Neural progenitor cell (in vitro differentiated cells): ENCODE measurements around the gene ATP2A3. TPM values are rescaled to one million over a fixed set of nuclear protein-coding genes. Genes with fewer than 3 reads are reported as not detected.

Experiments used
- DNase-seq: peaks from one replicate; pipeline ENCODE4 v3.0.0-alpha.2; 2016; ENCODE audit warnings: low spot score
- H2AFZ ChIP-seq: fragments of 200-600 bp; sonication (generic); replicated peaks from 2 replicates; pipeline ENCODE4 v1.6.1; 2016; ENCODE audit warnings: antibody characterized with exemption
- H3F3A ChIP-seq: fragments of 200-600 bp; sonication (generic); 2 replicates; pipeline ENCODE4 v1.6.1; 2016; ENCODE audit warnings: antibody characterized with exemption, low read depth
- H3K27ac ChIP-seq: fragments of 200-600 bp; sonication (generic); 2 replicates; pipeline ENCODE4 v1.5.1; 2016; ENCODE audit warnings: mild to moderate bottlenecking
- H3K27me3 ChIP-seq: fragments of 200-600 bp; sonication (generic); 2 replicates; pipeline ENCODE4 v1.6.1; 2016; ENCODE audit warnings: mild to moderate bottlenecking, moderate library complexity
- H3K36me3 ChIP-seq: fragments of 200-600 bp; sonication (generic); 2 replicates; pipeline ENCODE4 v1.5.1; 2016
- H3K4me1 ChIP-seq: fragments of 200-600 bp; sonication (generic); 2 replicates; pipeline ENCODE4 v1.6.1; 2016; ENCODE audit warnings: mixed run types
- H3K4me2 ChIP-seq: fragments of 200-600 bp; sonication (generic); 2 replicates; pipeline ENCODE4 v1.6.1; 2016
- H3K4me3 ChIP-seq: fragments of 200-600 bp; sonication (generic); 2 replicates; pipeline ENCODE4 v1.5.1; 2016
- H3K79me2 ChIP-seq: fragments of 200-600 bp; sonication (generic); 2 replicates; pipeline ENCODE4 v1.6.1; 2016; ENCODE audit warnings: low read depth
- H3K9ac ChIP-seq: fragments of 200-600 bp; sonication (generic); 2 replicates; pipeline ENCODE4 v1.6.1; 2016
- H3K9me3 ChIP-seq: fragments of 200-600 bp; sonication (generic); 2 replicates; pipeline ENCODE4 v1.5.1; 2016; ENCODE audit warnings: low read depth
- H4K20me1 ChIP-seq: fragments of 200-600 bp; sonication (generic); 2 replicates; pipeline ENCODE4 v1.6.1; 2016; ENCODE audit warnings: low read depth
- H3K27ac Mint-ChIP-seq: 3 replicates; pipeline ENCODE4 v1.8.0; 2021; ENCODE audit warnings: mixed read lengths
- H3K27me3 Mint-ChIP-seq: 2 replicates; pipeline ENCODE4 v1.8.0; 2022; ENCODE audit warnings: low read depth, mild to moderate bottlenecking, inconsistent platforms, moderate library complexity, mixed read lengths; ENCODE audit not compliant: insufficient read depth
- H3K36me3 Mint-ChIP-seq: 3 replicates; pipeline ENCODE4 v1.8.0; 2021; ENCODE audit warnings: mixed read lengths
- H3K4me1 Mint-ChIP-seq: 3 replicates; pipeline ENCODE4 v1.8.0; 2021; ENCODE audit warnings: mixed read lengths
- H3K4me3 Mint-ChIP-seq: 3 replicates; pipeline ENCODE4 v1.8.0; 2021; ENCODE audit warnings: mild to moderate bottlenecking, moderate library complexity, mixed read lengths
- H3K9me3 Mint-ChIP-seq: 3 replicates; pipeline ENCODE4 v1.8.0; 2020; ENCODE audit warnings: mixed read lengths
- EZH2 ChIP-seq: fragments of 200-600 bp; sonication (generic); IDR thresholded peaks from 2 replicates; pipeline ENCODE4 v1.6.1; 2017; ENCODE audit warnings: antibody characterized with exemption, mild to moderate bottlenecking, moderate library complexity
- EZH2phosphoT487 ChIP-seq: fragments of 200-600 bp; sonication (generic); IDR thresholded peaks from 2 replicates; pipeline ENCODE4 v1.6.1; 2017; ENCODE audit warnings: antibody characterized with exemption
- total RNA-seq: library from RNA; depleted of rRNA; stranded (reverse); fragments of >200 nt; gene quantifications from 2 replicates; pipeline ENCODE4 v1.2.3, GENCODE V29; 2015; ENCODE audit warnings: low replicate concordance
- TF ChIP-seq, protein P1 (sequence below): fragments of 200-600 bp; sonication (generic); IDR thresholded peaks from 2 replicates; pipeline ENCODE4 v1.5.1; 2017; ENCODE audit warnings: antibody characterized with exemption, mild to moderate bottlenecking

Gene ATP2A3
- total RNA-seq, 1 donor from 2014 or later, result 0.65 TPM

DNA sequence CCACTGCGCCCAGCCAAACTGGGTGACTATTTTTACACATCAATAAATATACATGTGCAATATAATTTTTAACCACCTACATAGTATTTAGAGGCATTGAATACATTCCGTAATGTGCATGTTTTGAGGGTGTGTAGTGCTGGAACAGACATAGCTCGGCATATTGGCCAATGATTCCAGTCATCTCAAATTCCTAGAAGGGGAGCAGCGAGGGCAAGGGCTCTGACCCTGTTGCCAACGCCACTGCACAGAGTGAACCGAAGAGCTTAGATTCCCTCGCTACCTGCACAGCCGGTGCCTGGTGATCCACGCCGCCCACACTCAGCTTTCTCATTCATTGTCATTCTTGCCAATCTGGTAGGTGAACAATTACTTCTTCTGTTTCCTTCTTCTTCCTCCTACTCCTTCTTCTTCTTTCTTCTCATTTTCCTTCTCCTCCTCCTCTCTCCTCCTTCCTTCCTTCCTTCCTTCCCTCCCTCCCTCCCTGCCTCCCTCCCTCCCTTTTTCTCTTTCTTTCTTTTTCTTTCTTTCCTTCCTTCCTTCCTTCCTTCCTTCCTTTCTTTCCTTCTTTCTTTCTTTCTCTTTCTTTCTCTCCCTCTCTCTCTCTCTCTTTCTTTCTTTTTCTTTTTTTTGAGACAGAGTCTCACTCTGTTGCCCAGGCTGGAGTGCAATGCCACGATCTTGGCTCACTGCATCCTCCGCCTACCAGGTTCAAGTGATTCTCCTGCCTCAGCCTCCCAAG is 26.3 kb upstream of the ATP2A3 start:
- H3K79me2 ChIP-seq, result no peaks in the 10 kb centered on the region
- no peak overlapping the region for H3K4me3 ChIP-seq
- no peaks in the 10 kb centered on the region for H3K4me1 ChIP-seq
- Mint-ChIP-seq H3K4me3 (no peak overlapping the region), H3K27ac (no peak overlapping the region), H3K4me1 (peaks cover 4% of the 10 kb centered on the region), H3K27me3 (peaks cover 3% of the 10 kb centered on the region), H3K36me3 (no peaks in the 10 kb centered on the region), H3K9me3 (peaks cover 9% of the 10 kb centered on the region)
- H3F3A ChIP-seq, result no peaks in the 10 kb centered on the region
- H3K9ac ChIP-seq, result no peak overlapping the region
- H2AFZ ChIP-seq, result no peak overlapping the region
- no peak for DNase-seq
- TF ChIP-seq EZH2phosphoT487, result no peak
- TF ChIP-seq, protein P1, sequence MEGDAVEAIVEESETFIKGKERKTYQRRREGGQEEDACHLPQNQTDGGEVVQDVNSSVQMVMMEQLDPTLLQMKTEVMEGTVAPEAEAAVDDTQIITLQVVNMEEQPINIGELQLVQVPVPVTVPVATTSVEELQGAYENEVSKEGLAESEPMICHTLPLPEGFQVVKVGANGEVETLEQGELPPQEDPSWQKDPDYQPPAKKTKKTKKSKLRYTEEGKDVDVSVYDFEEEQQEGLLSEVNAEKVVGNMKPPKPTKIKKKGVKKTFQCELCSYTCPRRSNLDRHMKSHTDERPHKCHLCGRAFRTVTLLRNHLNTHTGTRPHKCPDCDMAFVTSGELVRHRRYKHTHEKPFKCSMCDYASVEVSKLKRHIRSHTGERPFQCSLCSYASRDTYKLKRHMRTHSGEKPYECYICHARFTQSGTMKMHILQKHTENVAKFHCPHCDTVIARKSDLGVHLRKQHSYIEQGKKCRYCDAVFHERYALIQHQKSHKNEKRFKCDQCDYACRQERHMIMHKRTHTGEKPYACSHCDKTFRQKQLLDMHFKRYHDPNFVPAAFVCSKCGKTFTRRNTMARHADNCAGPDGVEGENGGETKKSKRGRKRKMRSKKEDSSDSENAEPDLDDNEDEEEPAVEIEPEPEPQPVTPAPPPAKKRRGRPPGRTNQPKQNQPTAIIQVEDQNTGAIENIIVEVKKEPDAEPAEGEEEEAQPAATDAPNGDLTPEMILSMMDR, result no peak
- no peak for TF ChIP-seq EZH2
- no peaks in the 10 kb centered on the region for H3K9me3 ChIP-seq
- no peaks in the 10 kb centered on the region for H4K20me1 ChIP-seq
- no peak overlapping the region for H3K4me2 ChIP-seq
- no peaks in the 10 kb centered on the region for H3K27me3 ChIP-seq
- H3K36me3 ChIP-seq, result no peaks in the 10 kb centered on the region
- no peak overlapping the region for H3K27ac ChIP-seq

- Histone ChIP-seq H3K4me3 (no peak overlapping the region), H3F3A (no peaks in the 10 kb centered on the region), H3K27ac (no peak overlapping the region), H3K9me3 (no peaks in the 10 kb centered on the region), H3K36me3 (no peaks in the 10 kb centered on the region), H3K9ac (no peak overlapping the region), H2AFZ (no peak overlapping the region), H3K27me3 (no peaks in the 10 kb centered on the region), H3K4me1 (no peaks in the 10 kb centered on the region), H3K79me2 (no peaks in the 10 kb centered on the region), H4K20me1 (no peaks in the 10 kb centered on the region), H3K4me2 (no peak overlapping the region)
- Mint-ChIP-seq H3K36me3 (no peaks in the 10 kb centered on the region), H3K27me3 (peaks cover 3% of the 10 kb centered on the region), H3K9me3 (peaks cover under 1% of the 10 kb centered on the region), H3K4me1 (peaks cover 4% of the 10 kb centered on the region), H3K27ac (no peak overlapping the region), H3K4me3 (no peak overlapping the region)
- TF ChIP-seq, protein P1, result no peak
- TF ChIP-seq EZH2phosphoT487 (no peak), EZH2 (no peak)
- DNase-seq, result no peak
Measured at GRCh38 chr17:3989041-3989886, 25.0 kb upstream of the ATP2A3 start.

- Histone ChIP-seq H3K9ac (no peak overlapping the region), H3F3A (no peaks in the 10 kb centered on the region), H3K9me3 (no peaks in the 10 kb centered on the region), H3K79me2 (no peaks in the 10 kb centered on the region), H2AFZ (no peak overlapping the region), H3K27ac (no peak overlapping the region), H3K4me2 (no peak overlapping the region), H3K4me1 (no peaks in the 10 kb centered on the region), H3K27me3 (no peaks in the 10 kb centered on the region), H3K4me3 (no peak overlapping the region), H3K36me3 (no peaks in the 10 kb centered on the region), H4K20me1 (no peaks in the 10 kb centered on the region)
- TF ChIP-seq, protein P1, result no peak
- TF ChIP-seq EZH2phosphoT487, result no peak
- peaks cover 7% of the 10 kb centered on the region for H3K27me3 Mint-ChIP-seq
- DNase-seq, result no peak
- no peaks in the 10 kb centered on the region for H3K36me3 Mint-ChIP-seq
- H3K27ac Mint-ChIP-seq, result no peak overlapping the region
- peaks cover 4% of the 10 kb centered on the region for H3K4me1 Mint-ChIP-seq
- peaks cover 2% of the 10 kb centered on the region for H3K9me3 Mint-ChIP-seq
- no peak overlapping the region for H3K4me3 Mint-ChIP-seq
Measured at GRCh38 chr17:3988297-3989040, 24.2 kb upstream of the ATP2A3 start.
